ENCODE results near the gene LPIN2.

The LPIN2 gene

DNA sequence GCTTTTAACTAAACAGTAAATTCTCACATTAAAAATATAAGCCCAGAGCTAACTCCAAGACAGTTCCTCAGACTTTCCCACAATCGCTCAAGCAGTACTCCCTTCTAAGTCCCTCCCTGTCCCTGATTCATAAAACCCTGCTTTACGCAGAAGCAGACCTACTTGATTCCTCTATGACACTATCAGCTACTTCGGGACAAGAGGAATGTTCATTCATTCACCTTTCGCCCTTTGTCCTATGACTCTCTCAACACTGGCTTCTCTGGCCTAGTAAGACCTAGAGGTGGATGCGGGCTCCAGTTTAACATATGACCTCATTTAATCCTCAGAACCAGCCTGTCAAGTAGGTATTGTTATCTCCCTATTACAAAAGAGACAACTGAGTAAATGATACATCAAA is 10.2 kb downstream of the LPIN2 start:
- DNase-seq, result no peak

DNA sequence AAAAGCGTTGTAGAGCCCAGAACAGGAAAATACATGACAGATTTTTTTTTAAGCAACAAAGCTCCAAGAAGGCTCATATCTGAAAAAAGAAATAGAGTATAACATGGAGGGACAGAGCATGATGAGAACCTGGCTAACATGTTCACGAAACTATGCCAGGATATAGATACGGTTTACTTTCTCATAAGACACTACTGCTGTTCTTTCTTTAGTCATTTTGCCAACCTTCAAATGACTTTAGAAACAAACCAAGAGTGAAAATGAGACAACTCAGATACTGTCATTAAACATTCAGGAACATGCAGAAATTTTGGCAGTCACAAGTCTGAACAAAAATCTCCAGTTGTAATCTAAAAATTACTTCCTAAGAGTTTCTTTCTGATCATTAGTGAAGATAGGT is 14.3 kb downstream of the LPIN2 start:
- no peak for DNase-seq

GRCh38 chr18:2997846-2998564 is 14.9 kb downstream of the LPIN2 start:
- DNase-seq, result no peak

DNA sequence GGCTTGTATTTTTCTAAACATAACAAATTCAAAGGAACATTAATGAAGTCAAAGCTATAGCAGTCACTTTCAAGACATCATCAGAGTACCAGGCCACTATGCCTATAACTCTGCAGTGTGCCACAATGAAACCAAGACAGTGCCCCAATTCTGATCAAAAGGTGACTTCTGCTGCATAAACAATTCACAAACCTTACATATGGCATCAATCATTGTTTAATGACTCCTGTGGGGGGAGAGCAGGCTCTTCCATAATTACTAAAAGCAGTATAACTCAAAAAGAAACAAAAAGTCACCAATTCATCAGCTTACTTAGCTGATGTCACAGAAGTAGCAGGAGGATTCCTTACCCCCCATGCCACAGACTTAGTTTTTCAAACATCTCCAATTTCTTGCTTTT is 15.5 kb downstream of the LPIN2 start:
- no peak for DNase-seq

DNA sequence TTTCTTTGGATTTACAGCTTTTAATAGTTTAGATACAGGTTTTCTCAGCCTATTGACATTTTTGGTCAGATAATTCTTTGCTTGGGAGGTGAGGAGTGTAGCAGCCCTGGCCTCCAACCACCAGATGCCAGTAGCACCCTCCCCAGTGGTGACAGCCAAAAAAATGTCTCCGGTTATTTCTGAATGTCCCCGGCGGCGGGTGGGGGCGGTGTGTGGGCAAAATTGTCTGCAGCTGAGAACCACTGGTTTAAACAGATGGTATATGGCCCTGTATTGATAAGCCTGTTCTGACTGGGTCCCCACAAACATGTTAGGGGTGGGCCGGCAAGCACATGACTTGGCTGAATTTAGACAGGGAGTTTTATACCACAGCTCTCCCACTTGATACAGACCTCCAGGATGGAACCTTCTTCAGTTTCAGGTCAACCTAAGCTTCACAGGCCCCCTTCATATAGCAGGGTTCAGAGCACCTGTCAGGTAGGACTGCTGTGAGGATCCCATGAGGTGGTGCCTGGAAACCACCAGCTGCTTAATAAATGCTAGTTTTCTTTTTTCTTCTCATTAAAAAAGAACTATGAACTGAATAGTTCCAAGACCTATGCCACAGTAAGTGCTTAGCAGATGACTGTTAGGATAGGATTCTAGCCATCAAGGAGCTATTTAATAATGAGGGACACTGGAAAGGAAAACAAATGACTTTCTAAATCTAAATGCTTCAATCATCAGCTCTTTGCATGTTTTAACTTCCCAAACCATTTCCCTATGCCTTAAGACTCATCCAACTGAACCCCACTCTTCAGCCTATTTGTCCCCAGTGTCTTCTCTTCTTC is 18.1 kb downstream of the LPIN2 start:
- no peak for DNase-seq

DNA sequence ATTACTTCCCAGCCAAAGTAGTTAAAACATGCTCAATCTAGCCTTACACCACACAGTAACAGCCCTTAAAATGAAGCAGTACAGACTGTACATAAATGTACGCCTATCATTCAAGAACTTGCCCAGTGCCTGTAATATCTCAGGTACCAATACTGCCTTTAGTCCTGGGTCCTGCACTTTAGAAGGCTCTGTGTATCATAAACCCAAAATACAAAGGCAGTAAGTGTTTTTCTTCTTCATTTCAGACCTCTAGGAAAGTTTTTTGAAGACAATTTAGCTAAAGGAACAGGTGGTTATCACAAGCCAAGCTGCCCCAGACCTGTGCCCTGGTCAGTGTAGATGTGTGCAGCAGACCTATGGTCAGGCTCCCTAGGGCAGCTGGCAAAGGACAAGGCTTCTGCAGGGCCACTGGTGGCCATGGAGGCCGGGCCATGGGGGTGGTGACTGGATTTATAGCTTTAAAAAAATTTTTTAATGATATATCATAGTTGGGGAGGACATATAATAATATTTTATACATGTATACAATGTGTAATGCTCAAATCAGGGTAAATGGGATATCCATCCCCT is 18.8 kb downstream of the LPIN2 start:
- no peak for DNase-seq

DNA sequence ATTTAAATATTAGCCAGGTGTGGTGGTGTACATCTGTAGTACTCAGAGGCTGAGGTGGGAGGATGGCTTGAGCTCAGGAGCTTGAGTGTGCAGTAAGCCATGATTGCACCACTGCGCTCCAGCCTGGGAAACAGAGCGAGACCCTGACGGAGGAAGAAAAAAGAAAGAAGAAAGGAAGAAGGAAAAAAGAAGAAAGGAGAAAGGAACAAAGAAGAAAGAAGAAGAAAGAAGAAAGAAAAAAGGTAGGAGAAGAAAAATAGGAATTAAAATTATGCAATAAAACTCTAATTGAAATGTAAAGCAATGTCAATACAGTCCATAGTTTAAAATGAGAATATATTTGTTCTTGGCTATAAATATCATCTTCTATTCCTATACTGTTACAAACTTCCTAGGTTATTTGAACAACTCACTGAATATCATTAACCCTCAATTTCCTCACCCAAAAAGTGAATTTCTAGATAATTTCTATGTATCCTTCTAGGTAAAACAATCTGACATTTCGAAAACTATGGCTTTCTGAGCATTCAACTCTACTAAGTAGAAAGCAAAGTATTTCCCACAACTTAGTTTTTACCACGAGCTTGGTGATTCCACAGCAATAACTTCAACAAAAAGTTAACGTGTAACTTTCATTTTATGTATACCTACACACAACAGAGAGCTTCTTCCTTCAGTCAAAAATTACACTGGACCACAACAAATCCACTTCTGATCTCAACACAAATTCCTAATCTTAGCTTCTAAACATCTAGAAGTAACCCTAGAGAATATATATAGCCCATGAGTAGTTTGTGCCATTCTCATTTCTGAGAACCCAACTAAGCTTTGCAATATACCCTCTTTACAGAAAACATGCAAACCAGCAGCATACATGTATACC is 19.7 kb downstream of the LPIN2 start:
- no peak for DNase-seq

GRCh38 chr18:2990956-2991640 is 21.8 kb downstream of the LPIN2 start:
- DNase-seq, result no peak

GRCh38 chr18:2987876-2988790 is 24.8 kb downstream of the LPIN2 start:
- no peak for DNase-seq

DNA sequence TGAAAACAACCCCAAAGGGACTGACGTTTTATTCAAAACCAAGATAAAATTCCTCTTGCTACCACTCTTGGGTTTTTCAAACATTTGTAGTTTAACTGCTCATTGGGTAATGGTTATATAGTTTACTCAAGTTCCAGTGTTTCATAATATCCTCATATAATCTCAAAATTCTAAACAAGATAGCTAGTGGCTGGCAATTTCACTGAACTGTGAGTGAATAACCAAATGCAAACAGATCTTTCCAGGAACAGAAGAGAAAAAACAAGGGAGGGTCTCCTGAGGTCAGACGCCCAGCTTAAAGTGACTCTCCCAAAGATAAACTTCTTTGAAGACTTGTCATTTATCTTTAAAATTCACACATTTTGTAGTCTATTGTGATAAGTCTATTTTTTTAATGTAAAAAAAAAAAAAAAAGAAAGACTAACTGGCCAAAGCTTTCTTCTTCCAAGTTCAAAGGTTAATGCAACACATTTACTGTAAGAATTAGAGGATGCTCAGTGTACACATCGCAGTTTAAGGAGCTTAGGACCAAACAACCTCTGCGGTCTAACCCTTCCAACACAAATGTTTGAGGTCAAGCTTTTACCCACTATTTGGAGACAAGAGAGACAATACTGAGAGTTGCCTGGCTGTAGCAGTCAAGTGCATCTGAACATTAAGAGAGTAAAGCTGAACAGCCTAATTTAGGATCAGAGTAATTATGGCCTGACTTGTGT is 26.6 kb downstream of the LPIN2 start:
- no peak for DNase-seq

DNA sequence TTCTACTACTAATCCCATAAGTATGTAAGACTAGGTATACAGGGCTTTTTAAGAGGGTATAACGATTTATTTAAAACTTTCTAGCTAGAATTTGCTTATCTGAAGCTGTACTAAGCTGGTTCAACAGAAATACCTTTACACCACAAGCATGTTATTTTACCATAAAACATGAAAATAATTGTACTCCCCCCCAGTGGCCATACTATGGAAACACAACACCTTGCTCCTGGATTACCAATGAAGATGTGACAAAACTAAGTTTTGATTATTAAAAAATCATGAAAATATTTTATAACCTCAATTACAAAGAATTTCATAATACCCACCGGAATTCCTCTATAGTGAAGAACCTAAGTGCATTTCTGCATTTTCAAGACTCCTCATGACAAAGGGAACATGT is 27.3 kb downstream of the LPIN2 start:
- no peak for DNase-seq

DNA sequence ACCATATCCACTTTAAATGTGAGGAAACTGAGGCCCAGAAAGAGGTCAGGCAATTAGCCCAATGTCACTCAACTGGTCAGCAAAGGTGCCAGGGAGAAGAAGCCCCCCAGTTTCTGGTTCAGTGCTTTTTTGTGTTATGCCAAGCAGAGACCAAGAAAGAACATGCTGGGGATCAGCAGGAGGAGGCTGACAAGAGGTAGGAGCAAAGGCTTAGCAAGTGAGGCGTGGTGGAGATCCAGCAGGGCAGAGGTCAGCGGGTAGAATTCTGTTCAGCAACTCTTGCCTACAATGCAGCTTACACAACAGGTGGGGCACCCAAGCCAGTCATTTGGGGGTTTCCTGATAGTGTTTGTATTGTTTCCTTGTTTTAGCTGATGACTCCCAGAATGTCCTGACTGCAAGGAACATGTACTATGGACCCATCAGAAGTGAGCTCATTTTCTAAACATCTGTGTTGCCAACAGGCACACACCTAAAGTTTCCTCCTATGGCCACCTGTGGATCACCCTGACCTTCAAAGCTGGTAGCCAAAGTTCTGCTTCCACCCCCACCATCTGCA is 28.2 kb downstream of the LPIN2 start:
- no peak for DNase-seq

DNA sequence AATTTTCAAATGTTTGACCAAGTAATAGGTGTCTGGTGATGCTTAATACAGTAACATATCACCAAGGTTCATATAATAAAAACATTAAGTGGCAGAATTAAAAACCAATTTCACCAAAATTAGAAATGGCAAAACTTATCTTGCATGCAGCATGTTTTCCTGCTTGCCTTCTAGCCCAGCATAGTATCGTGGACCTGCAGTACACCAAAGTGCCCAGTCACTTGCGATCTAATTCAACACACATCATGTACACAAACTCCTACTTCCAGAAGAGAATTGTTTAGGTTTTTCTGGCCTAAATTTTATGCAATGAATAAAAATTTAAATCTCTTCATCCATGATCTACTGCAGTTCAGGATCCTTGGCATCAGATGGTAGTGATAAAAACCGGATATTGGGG is 28.9 kb downstream of the LPIN2 start:
- DNase-seq, result no peak

GRCh38 chr18:2983296-2983695 is 29.6 kb downstream of the LPIN2 start:
- no peak for DNase-seq

GRCh38 chr18:2982452-2983269 is 30.3 kb downstream of the LPIN2 start:
- no peak for DNase-seq

DNA sequence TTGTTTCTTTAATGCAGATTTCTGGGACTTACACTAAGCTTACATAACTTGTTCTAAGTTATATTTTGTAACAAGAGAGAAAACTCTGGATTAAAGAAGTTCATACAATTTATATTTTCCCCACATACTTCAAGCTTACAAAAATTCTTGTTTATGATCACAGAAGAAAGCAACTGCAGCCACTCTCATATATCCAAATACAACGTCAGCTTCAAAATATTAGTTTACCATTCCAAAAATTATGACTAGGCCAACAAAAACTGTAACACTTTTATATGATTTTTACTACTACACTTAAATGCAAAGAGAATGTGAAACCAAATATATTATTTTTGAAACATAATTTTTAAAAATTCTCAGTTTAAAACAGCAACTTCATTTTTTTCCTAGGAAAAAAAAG is 30.9 kb downstream of the LPIN2 start:
- no peak for DNase-seq

GRCh38 chr18:2981212-2981728 is 31.7 kb downstream of the LPIN2 start:
- DNase-seq, result no peak

DNA sequence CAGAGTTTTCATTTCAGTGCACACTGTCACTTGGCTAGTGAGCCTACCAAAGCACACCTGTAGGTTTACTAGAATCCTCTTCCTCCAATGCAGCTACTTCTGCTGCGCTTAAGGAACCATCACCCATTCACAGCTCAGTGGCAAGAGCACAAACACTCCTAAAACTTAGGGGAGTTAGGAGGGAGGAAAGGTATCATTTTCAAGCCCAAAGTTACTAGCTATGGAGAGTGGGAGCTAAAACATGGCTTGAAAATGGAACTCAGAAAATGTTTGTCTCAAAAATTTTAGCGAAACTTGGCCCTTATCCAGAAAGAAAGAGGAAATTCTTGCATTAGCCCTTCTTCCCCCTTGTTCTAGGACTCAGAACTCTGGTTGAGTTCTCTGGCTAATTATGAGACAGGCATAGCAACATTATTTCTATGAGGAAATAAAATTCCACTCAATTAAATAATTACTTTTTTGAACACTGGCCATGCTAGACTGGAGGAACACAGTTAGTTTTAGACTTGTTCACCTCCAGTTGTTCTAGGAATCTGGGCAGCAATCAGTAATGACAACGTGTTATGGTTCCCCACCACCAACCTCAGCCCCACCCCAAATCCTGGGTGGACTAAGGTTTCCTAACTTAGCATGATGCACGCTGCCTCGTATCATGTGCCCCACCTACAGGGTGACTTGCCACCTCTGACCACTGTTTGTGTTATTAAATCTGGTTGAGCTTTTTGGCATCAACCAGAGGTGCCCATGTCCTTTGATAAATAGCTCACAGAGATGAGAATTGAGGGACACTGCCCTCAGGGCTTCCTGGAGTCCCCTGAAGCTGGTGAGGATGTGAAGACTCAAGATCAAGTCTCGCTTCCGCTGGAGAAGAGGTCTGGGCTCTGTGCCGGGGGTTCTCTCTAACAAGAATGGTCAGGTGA is 32.8 kb downstream of the LPIN2 start:
- DNase-seq, result no peak

Data from NCI-H345 (cell line).